Measurements from ENCODE around the gene CD82. TPM values are rescaled to one million over a fixed set of nuclear protein-coding genes. Genes with fewer than 3 reads are reported as not detected.

Gene CD82
- total and polyA plus RNA-seq, 8 donors: 26.5 to 64.6 (median 32.5) TPM

DNA sequence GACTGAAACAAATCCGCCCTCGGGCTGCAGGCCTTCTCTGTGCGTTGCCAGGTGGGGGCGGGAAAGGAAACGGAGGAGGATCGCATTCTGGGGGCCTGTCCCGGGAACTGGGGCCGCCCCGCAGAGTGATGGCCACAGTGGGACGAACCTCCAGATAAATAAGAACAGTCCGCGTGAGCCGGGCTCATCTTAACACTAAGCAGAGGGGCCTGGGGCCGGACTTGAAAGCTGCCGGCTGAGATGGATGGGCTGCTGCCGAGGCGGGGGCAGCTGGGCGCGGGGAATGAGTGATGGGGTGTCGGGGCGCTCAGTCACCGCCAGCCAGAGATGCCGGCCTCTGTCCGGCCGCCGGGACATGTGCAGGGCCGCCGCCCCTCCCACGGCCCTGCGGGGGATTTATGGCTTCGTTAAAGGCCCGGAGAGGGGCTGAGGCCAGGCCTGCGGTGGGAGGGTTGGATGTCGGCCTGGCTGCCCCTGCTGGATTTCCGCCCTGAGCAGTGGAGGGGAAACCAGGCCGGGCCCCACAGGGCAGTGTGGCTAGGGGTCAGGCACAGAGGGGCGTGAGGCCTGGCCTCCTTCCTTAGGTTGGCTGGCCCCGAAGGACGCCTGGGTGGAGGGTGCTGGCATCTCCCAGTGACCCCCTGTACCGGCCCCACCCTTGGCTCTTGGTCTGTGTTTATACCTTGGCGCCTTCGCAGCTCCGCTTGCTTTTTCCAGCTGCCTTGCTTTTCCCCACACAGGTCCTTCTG lies 45.3 kb upstream of the CD82 start:
- WGBS, 2 donors: 52 to 56% methylated on average over 40 to 43 of the region's 43 CpGs
- TF ChIP-seq, protein P1, sequence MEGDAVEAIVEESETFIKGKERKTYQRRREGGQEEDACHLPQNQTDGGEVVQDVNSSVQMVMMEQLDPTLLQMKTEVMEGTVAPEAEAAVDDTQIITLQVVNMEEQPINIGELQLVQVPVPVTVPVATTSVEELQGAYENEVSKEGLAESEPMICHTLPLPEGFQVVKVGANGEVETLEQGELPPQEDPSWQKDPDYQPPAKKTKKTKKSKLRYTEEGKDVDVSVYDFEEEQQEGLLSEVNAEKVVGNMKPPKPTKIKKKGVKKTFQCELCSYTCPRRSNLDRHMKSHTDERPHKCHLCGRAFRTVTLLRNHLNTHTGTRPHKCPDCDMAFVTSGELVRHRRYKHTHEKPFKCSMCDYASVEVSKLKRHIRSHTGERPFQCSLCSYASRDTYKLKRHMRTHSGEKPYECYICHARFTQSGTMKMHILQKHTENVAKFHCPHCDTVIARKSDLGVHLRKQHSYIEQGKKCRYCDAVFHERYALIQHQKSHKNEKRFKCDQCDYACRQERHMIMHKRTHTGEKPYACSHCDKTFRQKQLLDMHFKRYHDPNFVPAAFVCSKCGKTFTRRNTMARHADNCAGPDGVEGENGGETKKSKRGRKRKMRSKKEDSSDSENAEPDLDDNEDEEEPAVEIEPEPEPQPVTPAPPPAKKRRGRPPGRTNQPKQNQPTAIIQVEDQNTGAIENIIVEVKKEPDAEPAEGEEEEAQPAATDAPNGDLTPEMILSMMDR (IDR thresholded peaks at IDR 0.05): no peak
- Histone ChIP-seq H3K4me1 (no peaks in the 10 kb centered on the region), H3K4me3 (no peak overlapping the region), H3K36me3 (no peaks in the 10 kb centered on the region), H3K27ac (no peak overlapping the region), H3K27me3 (no peaks in the 10 kb centered on the region), H3K9me3 (no peaks in the 10 kb centered on the region)
- FAIRE-seq: no peak
- intact Hi-C loops (cut with DNase I): no loop called here
- DNase-seq: peak in 1 of 6 donors; percentile 32
- ATAC-seq: peak in 3 of 4 donors; percentile 14 to 55 (median 43)

DNA sequence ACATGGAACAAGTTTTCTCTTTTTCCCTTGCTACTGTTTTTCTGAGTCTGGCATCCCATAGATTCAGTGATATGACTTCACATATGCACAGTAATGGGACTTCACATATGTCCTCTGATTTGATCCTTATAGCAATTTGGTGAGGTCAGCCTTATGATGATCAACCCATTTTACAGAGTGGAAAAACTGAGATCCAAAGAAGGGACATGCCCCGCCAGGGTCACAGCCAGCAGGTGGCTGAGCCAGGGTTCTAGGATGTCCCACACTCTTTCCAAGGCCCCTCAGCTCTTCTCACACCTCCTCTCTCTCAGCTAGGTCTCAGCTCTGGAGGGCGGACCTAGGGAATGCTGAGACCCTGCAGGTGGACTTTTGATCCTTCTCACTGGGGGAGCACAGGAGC lies 44.3 kb upstream of the CD82 start:
- no peak for ATAC-seq
- H3K36me3 ChIP-seq: no peaks in the 10 kb centered on the region
- WGBS, 2 donors: 79 to 88% methylated on average over 2 of the region's 2 CpGs
- FAIRE-seq: no peak
- TF ChIP-seq, protein P1 (IDR thresholded peaks at IDR 0.05): no peak
- no peaks in the 10 kb centered on the region for H3K4me1 ChIP-seq
- no peaks in the 10 kb centered on the region for H3K27me3 ChIP-seq
- intact Hi-C loops (cut with DNase I): no loop called here
- no peak overlapping the region for H3K4me3 ChIP-seq
- no peak overlapping the region for H3K27ac ChIP-seq
- H3K9me3 ChIP-seq: no peaks in the 10 kb centered on the region
- no peak for DNase-seq

DNA sequence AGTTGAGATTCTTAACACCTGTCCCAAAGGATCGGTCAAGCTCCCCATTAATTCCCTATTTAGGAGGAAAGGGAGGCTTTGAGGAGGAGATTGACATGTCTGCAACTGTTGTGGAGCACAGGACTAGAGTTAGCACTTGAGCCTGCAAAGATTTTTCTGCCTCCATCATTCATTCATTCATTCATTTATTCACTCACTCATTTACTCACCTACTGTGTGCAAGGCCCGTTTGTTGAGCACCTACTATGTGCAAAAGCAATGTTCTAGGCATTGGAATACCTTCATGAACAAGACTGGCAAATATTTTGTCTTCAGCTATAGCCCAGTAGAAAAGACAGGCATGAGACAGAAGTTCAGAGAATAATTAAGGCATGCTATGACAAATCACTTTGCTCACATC lies 43.2 kb upstream of the CD82 start:
- H3K36me3 ChIP-seq: no peaks in the 10 kb centered on the region
- no peak for DNase-seq
- WGBS, 2 donors: 16 to 18% methylated on average over 2 of the region's 2 CpGs
- H3K27me3 ChIP-seq: no peaks in the 10 kb centered on the region
- TF ChIP-seq, protein P1 (IDR thresholded peaks at IDR 0.05): no peak
- H3K4me1 ChIP-seq: no peaks in the 10 kb centered on the region
- no peak for ATAC-seq
- intact Hi-C loops (cut with DNase I): no loop called here
- no peak for FAIRE-seq
- H3K27ac ChIP-seq: no peak overlapping the region
- no peak overlapping the region for H3K4me3 ChIP-seq
- H3K9me3 ChIP-seq: no peaks in the 10 kb centered on the region

DNA sequence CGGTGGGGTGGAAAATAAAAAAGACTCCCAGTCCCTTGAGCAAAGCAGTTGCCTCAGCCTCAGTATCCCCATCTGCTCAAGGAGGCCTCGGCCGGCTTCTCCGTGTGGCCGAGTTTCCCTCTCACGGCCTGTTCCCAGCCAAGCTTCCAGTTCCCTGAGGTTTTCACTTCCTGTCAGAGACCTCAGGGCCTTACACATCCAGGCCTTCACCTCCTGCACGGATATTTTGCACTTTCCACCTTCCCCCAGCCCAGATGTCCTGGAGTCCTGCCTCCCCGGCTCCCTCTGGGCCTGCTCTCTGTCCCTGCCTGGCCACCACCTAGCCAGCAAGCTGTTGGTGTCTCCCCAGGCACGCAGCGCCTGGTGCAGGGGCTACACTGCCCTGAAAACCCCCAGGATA lies 41.1 kb upstream of the CD82 start:
- intact Hi-C loops (cut with DNase I): no loop called here
- Histone ChIP-seq H3K27ac (no peak overlapping the region), H3K27me3 (no peaks in the 10 kb centered on the region), H3K36me3 (no peaks in the 10 kb centered on the region), H3K9me3 (no peaks in the 10 kb centered on the region), H3K4me3 (no peak overlapping the region), H3K4me1 (no peaks in the 10 kb centered on the region)
- FAIRE-seq: no peak
- TF ChIP-seq, protein P1 (IDR thresholded peaks at IDR 0.05): no peak
- no peak for ATAC-seq
- 76 to 80% methylated on average over 10 of the region's 10 CpGs for WGBS, 2 donors
- no peak for DNase-seq

DNA sequence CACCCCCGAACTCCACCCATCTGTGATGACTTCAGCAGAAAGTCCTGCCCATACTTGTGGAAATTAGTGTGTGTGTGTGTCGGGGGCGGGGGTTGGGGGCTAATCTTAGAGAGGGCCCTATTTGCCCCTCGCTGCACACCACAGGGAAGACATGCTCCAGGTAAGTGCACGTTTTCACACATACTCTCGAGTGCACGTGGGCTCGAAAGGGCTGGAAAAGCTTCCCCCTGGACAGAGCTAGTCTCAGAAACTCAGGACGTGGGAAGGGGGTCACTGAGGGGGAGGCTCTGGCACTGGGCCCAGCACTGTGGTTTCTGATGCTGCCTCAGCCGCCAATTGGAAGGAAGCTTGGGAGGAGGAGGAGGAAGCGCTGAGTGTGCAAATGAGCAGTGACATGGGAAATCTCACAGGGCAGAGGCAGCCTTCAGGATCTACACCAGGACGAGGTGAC lies 40.7 kb upstream of the CD82 start:
- Histone ChIP-seq H3K27ac (no peak overlapping the region), H3K27me3 (no peaks in the 10 kb centered on the region), H3K4me3 (no peak overlapping the region), H3K36me3 (no peaks in the 10 kb centered on the region), H3K4me1 (no peaks in the 10 kb centered on the region), H3K9me3 (no peaks in the 10 kb centered on the region)
- 64 to 69% methylated on average over 12 of the region's 12 CpGs for WGBS, 2 donors
- intact Hi-C loops (cut with DNase I): no loop called here
- no peak for DNase-seq
- no peak for FAIRE-seq
- TF ChIP-seq, protein P1 (IDR thresholded peaks at IDR 0.05): no peak
- ATAC-seq: no peak
